NCI-H82 (cell line): ENCODE results near the gene TRIM10.
A peak's percentile ranks its signal among the peaks of the same experiment; 100 is the strongest.
"Not testable (repeated sequence)": the region's sequence is repeated elsewhere in the genome, so short reads cannot be mapped to it uniquely, and the experiment has no call there.

Experiments
- DNase-seq: peaks from one replicate; lab custom pipeline; 2025; lab: John Stamatoyannopoulos, UW

TRIM10 gene

DNA sequence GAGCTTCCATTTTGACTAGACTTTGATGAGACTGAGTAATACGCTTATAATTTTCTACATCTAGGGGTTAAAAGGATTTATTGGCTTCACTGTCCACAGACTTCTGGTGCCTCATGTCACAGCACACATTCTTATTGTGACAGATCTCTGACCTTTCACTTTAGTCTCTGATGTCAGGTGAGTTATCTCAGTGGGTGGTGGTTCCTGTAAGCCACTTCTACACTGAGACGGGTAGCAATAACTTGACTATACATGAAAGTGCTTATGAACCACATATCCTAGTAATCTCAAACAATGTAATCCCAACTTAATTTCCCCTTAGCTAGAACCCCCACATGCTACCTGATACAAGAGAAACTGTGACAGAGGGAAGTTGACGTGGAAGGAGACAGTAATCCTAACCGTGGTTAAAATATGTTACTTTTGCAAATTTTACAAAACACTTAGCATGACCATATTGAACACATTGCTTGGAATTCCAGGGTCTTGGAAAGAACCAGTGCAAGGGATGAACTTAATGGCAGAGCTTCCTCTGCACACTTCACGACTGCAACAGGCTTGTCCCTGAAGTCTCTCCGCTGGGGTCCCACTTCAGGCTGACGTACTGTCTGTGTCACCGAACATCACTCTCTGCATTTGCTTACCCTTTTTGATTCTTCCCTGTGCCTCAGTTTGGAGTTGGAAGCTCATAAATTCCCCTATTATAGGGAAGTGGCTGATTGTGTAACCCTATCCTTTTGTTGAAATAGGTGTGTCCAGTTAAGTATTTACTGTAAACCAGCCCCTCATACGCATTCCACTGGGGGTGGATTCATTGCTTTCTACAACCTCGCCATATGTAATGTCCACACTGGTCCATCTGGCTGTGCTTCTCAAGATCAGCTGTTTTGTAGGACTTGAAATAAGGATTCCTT, 31.5 kb downstream of the TRIM10 start:
- no peak for DNase-seq

DNA sequence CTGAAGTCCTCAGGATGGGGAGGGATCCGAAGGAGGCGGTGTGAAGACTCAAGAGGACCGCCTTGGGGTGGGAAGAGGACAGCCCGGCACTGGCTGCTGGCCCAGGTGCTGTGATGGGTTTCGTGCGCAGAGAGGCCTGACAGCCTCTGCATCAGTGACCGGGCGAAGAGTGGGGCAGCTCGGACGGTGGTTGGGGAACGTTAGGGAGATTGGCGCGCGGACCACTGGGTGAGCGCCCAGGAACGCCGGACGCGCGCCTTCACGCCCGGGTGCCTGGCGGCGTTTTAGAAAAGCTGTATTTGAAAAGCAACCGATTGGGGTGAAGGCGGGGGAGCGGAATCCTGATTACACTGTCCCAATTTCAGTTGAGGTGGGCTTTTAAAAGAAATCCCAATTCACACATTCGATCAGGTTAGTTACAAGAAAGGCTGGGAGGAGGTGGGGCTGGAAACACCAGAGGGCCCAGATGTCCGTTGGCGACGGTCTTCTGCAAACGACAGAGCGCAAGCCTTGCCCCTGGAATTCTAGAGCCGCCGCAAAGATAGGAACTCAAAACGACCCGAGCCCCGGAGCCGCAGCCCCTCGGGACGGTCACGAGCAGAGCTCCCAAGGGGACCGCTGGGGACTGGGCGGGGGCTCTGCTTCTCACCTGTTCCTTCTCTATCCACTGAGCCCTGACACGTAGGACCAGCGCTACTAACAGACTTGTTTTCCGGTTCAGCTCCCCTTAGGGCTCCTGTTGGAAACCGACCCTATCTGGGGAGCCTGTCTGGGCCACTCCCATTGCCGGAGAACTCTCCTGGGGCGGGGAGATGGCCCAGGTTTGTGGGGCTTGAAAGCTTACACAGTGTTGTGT, 33.5 kb downstream of the TRIM10 start:
- no peak for DNase-seq

DNA sequence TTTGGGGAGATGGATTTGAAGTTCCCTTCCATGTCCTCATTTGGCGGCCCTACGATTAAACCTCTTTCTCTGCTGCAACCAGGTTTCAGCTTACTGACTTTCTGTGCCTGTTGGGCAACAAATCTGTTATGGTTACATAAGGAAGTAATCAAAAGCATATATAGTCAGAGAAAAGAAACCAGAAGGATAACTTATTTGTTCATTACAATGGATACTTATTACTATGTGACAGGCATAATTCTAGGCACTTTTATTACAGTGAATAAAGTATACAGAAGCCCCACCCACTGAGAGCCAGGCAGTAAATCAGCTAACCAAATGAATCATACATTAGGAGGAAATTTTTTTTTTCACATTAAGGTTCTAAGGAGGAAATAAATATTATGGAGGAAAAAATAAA, 38.5 kb downstream of the TRIM10 start:
- no peak for DNase-seq

DNA sequence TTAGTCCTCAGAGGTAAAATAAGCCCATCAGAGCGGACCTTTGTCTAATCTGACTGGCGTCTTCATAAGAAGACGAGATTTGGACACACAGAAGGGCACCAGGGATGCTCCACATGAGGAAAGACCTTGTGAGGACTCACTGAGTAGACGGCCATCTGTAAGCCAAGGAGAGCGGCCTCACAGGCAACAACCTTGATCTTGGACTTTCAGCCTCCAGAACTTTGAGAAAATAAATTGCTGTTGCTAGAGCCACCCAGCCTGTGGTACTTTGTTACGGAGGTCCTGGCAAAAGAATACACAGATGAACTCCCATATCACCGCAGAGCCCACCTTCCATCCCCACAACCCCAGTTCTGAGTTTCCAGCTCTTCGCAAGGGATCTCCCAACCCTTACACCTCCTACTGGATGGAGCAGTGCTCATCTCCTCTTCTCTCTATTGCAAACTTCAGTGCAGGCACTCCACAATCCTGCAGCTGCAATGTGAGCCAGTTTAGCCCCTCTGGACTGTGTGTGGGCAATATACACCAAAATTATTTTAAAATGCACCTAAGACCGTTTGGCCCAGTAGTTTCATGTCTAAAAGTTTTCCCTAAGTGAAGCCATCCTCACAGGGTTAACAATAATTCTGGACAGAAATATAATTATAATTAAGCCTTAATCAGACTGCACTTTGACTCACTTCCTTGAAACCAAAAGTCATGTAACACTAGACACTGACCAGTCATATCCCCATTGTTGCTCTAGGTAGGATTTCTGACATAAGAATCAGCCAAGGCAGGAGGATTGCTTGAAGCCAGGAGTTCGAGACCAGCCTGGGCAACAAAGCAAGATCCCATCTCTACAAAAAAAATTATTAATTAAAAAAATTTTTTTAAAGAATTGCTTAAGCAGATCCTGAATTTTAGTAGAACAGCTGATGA, 39.3 kb downstream of the TRIM10 start:
- DNase-seq = no peak

DNA sequence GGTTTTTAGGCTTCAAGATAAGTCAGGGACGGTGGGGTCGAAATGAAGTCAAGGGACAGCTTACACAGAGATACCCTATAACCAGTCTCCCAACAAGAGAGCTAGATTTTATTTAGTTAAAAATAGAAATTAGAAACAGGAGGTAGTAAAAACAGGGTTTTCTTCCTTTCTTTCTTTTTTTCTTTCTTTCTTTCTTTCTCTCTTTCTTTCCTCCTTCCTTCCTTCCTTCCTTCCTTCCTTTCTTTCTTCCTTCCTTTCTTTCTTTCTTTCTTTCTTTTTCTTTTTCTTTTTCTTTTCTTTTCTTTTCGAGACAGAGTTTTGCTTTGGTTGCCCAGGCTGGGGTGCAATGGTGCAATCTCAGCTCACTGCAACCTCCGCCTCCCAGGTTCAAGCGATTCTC, 42.3 kb downstream of the TRIM10 start:
- not testable (repeated sequence) for DNase-seq

DNA sequence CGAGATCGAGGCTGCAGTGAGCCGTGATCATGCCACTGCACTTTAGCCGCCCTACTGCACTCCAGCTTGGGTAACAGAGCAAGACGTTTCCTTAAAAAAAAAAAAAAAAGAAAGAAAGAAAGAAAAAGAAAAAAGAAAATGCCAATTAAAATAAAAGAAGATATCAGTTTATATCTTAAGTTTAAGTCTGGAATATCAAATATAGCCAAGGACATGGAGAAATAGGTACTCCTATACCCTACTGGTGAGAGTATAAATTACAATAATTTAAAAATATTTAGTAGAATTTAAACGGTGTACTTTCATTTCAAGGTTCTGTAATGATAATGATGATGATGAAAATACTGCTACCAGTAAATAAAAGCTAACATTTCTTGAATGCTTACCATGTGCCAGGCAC, 44.3 kb downstream of the TRIM10 start:
- DNase-seq = no peak

DNA sequence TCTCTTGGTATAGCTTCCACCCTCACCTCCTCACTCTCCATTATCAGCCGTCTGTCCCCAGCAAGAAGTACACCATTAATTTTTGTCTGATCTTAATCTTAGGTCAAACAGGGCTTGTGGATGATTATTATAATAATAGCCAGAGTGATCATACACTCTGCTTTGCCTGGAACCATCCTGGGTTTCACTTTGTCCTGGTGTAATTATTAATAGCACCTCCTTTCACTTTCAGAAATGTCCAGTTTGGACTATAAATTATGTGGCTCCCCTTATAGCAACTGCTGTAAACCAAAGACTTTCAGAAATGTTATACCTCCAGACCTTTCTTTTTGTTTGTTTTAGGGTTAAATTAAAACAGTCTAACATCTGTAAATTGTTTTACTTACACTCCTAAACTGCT, 47.2 kb downstream of the TRIM10 start:
- no peak for DNase-seq

DNA sequence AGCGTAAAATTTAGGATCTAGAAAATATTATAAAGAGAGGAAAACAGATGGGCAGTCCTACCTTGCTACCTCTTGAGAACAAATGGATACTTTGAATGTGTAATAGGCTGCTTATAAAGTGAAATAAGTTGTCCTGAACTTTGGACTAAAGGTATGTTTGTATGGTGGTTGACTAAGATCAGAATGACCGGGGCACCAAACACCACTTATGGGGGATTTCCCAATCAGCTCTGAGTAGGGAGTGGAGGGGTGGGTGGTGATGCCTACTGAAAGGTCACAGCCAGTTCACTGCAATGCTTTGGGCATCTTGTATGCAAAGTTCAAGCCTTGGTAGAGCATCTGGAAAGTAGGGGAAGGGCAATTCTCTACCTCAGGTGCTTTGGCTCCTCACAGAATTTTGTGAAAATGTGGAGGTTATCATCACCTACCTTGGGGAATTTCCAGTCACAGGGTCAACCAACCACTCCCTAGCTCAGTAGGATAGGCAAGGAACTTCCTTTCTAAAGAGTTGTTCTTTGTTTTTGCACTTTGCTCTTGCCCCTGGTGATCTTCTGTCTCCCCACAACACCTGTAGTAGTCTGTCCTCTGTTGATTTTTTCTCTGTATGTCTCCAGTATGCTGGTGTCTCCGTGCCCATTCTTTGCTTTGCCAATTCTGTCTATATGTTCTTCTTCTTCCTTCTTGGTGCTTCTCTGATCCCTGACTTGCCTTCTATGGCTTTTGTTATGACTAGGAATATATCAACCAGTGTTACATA, 47.8 kb downstream of the TRIM10 start, which contains the start of gene TRIM31:
Gene TRIM31, minus strand, starts transcription at position 88 of the 757 bp plus-strand sequence. CDS start 285 bp downstream, outside the sequence.
- no peak for DNase-seq

DNA sequence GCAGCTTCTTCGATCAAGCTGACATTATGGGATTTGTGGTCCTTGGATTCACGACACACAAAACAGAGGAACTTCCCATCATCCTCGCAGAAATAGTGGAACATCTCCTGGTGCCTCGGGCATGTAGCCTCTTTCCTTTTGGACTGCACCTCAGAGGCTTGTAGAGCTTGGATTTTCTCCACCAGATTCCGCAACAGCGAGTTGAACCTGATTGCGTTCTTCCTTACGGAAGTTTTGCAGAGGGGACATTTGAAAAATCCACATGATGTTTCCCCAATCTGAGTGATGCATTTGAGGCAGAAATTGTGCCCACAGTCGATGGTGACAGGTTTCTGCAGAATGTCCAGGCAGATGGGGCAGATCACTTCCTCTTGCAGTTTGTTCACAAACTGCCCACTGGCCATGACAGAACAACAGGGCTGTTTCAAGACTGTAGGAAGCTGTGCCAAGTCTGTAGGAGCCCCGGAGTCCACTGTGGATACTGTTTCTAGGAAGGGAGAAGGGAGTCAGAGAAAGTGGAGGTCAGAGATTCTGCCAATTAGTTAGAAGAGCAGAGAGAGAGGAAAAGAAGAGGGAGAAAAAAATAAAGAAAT, 48.5 kb downstream of the TRIM10 start:
- DNase-seq = no peak

DNA sequence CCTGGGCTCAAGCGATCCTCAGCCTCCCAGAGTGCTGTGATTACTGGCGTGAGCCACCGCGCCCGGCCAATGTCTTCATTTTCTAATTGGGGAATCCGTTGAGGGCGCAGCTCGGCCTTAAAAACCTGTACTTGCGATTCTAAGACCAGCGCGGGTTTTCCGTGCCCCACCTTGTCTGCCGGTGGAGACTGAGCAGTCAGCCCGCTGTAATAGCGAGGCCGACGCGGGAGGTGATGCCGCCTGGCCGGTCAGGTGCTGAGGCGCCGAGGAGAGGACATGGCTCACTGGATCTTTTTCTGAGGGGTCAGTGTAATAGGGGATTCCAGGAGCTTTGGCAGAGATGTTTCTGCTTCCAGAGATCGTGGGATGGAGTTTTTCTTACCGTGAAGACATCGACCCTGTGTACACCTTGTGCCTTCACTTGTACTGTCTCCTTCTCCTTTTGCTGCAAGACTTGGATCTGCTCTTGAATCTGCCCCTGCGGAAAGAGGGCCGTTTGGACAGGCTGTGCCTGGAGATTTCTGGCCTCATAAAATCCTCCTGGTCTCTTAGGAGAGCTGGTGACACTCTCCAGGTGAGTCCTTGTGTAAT, 49.6 kb downstream of the TRIM10 start:
- no peak for DNase-seq

DNA sequence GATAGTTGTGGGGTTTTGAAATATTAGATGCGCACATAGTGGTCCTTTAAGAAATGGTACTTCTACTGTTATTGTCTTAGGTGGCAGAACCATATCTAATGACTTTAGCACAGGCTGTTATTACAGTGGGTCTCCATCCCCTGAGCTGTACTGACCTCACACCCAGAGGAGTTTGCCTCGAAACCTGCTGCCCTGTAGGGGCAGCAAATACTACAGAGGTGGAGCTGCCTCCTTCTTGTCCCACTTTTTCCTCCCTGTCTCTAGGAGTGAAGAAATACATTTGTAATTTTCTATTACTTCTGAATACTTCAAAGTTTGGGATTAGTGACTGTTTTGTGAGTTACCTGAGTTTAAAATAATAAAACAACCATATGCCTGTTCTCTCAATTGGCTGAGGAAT, 56.4 kb downstream of the TRIM10 start:
- DNase-seq = no peak

DNA sequence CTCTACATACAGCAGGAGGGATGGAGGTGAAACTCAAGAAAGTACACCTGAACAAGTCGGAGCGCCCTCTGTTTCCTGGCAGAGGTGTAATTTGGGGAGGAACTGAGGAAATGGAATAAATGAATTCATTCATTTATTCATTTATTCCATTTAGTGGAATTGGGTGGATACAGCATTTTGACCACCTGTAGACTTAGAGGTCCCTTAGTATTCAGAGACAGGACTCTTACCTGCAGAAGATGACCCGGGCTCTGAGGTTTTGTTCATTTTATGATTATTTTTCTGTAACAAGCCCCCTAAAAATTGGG, 57.2 kb downstream of the TRIM10 start:
- no peak for DNase-seq

DNA sequence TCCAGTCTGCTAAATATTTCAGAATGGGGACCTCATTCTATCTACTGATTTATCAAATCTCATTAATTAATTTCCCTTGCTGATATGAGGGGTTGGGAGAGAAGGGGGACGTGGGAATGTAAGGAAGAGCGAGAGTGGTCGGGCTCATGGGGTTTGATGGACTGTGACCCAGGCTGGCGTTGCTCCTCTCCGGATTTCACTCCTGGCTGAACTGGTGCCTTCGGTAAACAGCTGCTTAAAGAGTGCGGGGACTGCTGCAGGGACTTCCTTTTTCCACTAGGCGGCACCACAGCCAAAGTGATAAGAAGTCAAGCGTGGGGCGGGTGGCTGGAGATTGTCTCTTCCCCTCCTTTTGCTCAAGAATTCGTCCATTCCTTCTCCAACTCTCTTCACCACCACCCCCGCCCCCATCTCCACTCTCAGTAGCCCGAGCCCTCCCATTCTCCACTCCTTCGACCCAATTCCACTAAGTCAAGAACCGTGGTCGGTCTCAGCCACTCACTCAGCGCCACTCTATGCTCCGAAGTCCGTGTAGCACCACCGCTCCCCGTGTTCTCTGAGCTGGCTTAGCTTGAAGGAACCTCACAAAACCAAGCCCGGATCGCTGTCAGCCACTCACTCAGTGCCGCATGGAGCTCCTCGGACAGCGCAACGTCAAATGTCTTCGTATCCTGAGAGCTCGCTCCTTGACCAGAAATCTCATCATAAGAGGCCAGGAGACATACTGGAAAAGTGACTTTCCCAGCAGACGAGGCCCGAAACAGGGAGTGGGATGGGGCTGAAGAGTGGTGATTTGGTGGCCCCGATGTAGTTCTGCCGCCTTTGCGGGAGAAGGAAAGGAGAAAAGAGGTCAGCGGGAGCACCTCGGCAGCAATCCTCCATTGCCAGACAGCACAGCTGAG, 57.8 kb downstream of the TRIM10 start:
- DNase-seq = peak; percentile 93

DNA sequence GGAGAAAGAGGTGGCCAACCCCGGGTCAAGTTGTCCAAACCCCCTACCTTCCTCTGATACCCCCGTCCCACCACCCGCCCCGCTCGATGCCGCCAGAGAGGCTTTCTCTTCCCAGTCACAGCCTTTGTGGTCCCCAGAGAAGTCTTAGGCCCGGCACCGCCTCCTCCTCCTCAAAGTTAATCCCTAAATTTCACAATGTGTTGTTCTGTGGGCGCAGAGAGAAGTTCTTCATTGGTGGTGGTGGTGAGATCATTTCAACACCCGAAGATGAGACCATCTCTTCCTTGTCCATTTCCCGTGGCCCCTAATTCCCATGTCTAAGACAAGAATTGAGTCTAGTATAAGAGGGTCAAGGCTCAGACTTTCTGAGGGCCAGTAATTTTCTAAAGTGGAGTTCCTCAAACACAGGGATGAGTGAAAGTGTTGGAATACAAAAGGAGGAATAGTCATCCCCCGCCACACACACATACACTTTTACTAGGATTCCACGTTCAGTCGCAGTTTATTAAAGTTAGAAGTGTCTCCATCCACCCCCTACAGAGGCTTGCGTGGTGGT, 58.5 kb downstream of the TRIM10 start:
- DNase-seq = peak; percentile 49
